Prostate gland (tissue), 2 donors: Measurements from ENCODE around the gene UBE2O.

Experiments used
- POLR2A ChIP-seq: fragments of 450-650 bp; IDR thresholded peaks from one replicate; pipeline ENCODE4 v1.6.1; 2016; ENCODE audit warnings: antibody characterized with exemption, mild to moderate bottlenecking
- POLR2AphosphoS5 ChIP-seq: sonication (generic); formaldehyde crosslinking; IDR thresholded peaks from one replicate; pipeline ENCODE4 v1.6.1; 2017; ENCODE audit warnings: antibody characterized with exemption
- TF ChIP-seq, protein P1 (sequence below), 4 experiments: fragments of 200-600 bp in 2 of 4; fragments of 450-650 bp in 2 of 4; sonication (generic) in 2 of 4; IDR thresholded peaks; 1 replicate in 3 of 4; 2 replicates in 1 of 4; pipeline ENCODE4 v1.5.1; 2016 to 2019; ENCODE audit warnings: antibody characterized with exemption in 4 of 4, mild to moderate bottlenecking in 2 of 4, moderate library complexity in 2 of 4

DNA sequence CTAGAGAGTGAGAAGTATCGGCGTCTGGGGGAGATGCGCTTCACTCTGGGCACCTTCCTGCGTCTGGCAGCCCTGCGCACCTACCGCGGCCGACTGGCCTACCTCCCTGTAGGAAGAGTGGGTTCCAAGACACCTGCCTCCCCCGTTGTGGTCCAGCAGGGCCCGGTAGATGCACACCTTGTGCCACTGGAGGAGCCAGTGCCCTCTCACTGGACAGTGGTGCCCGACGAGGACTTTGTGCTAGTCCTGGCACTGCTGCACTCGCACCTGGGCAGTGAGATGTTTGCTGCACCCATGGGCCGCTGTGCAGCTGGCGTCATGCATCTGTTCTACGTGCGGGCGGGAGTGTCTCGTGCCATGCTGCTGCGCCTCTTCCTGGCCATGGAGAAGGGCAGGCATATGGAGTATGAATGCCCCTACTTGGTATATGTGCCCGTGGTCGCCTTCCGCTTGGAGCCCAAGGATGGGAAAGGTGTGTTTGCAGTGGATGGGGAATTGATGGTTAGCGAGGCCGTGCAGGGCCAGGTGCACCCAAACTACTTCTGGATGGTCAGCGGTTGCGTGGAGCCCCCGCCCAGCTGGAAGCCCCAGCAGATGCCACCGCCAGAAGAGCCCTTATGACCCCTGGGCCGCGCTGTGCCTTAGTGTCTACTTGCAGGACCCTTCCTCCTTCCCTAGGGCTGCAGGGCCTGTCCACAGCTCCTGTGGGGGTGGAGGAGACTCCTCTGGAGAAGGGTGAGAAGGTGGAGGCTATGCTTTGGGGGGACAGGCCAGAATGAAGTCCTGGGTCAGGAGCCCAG, 65.8 kb downstream of the UBE2O start:
- TF ChIP-seq, protein P1, sequence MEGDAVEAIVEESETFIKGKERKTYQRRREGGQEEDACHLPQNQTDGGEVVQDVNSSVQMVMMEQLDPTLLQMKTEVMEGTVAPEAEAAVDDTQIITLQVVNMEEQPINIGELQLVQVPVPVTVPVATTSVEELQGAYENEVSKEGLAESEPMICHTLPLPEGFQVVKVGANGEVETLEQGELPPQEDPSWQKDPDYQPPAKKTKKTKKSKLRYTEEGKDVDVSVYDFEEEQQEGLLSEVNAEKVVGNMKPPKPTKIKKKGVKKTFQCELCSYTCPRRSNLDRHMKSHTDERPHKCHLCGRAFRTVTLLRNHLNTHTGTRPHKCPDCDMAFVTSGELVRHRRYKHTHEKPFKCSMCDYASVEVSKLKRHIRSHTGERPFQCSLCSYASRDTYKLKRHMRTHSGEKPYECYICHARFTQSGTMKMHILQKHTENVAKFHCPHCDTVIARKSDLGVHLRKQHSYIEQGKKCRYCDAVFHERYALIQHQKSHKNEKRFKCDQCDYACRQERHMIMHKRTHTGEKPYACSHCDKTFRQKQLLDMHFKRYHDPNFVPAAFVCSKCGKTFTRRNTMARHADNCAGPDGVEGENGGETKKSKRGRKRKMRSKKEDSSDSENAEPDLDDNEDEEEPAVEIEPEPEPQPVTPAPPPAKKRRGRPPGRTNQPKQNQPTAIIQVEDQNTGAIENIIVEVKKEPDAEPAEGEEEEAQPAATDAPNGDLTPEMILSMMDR (IDR thresholded peaks at IDR 0.05) = no peak
- no peak for TF ChIP-seq POLR2A
- no peak for TF ChIP-seq POLR2AphosphoS5
